ENCODE data around the gene HOPX.
"Not testable (repeated sequence)": the region's sequence is repeated elsewhere in the genome, so short reads cannot be mapped to it uniquely, and the experiment has no call there.

Gene HOPX

GRCh38 chr4:56653461-56654237 lies 27.4 kb downstream of the HOPX start:
- no peak for DNase-seq

GRCh38 chr4:56652196-56652595 lies 28.9 kb downstream of the HOPX start:
- no peak for DNase-seq

- no peak for DNase-seq
These were observed 30.1 kb downstream of the HOPX start for GRCh38 chr4:56651056-56651350.

- DNase-seq: no peak
These were observed 30.6 kb downstream of the HOPX start for GRCh38 chr4:56650262-56651055.

- DNase-seq: no peak
These were observed 31.4 kb downstream of the HOPX start for GRCh38 chr4:56649445-56650261.

- no peak for DNase-seq
These were observed 32.3 kb downstream of the HOPX start for GRCh38 chr4:56648824-56649151.

- no peak for DNase-seq
These were observed 32.9 kb downstream of the HOPX start for GRCh38 chr4:56648021-56648823.

GRCh38 chr4:56646341-56646740 lies 34.8 kb downstream of the HOPX start:
- no peak for DNase-seq

GRCh38 chr4:56643596-56643995 lies 37.5 kb downstream of the HOPX start:
- no peak for DNase-seq

GRCh38 chr4:56641494-56642051 lies 39.5 kb downstream of the HOPX start:
- no peak for DNase-seq

GRCh38 chr4:56640621-56641493 lies 40.2 kb downstream of the HOPX start:
- DNase-seq: no peak

GRCh38 chr4:56637791-56638190 lies 43.3 kb downstream of the HOPX start:
- no peak for DNase-seq

- no peak for DNase-seq
These were observed 43.9 kb downstream of the HOPX start for GRCh38 chr4:56637154-56637553.

GRCh38 chr4:56634954-56635353 lies 46.1 kb downstream of the HOPX start:
- not testable (repeated sequence) for DNase-seq

GRCh38 chr4:56633486-56633885 lies 47.6 kb downstream of the HOPX start:
- no peak for DNase-seq

GRCh38 chr4:56630876-56631666 lies 50.0 kb downstream of the HOPX start:
- DNase-seq: no peak

- no peak for DNase-seq
These were observed 52.5 kb downstream of the HOPX start for GRCh38 chr4:56628592-56628991.

- no peak for DNase-seq
These were observed 53.1 kb downstream of the HOPX start for GRCh38 chr4:56627985-56628384.

GRCh38 chr4:56627375-56627774 lies 53.7 kb downstream of the HOPX start:
- DNase-seq: no peak

- no peak for DNase-seq
These were observed 54.1 kb downstream of the HOPX start for GRCh38 chr4:56626963-56627362.

- DNase-seq: no peak
These were observed 54.7 kb downstream of the HOPX start for GRCh38 chr4:56626420-56626819.

All from effector CD8-positive, alpha-beta T cell (primary cell).